Muscle of leg (tissue), 11 donors: Measurements from ENCODE around the gene ALK. TPM values are rescaled to one million over a fixed set of nuclear protein-coding genes. Genes with fewer than 3 reads are reported as not detected.

Source experiments
- DNase-seq: peaks from one replicate; pipeline ENCODE4 v3.0.0; 2013
- H3K27ac ChIP-seq: one replicate; pipeline ENCODE4 v1.5.1; 2013; ENCODE audit warnings: mild to moderate bottlenecking, low read length, control low read depth
- H3K27me3 ChIP-seq: one replicate; pipeline ENCODE4 v1.6.1; 2013; ENCODE audit warnings: low read length; ENCODE audit not compliant: control insufficient read depth, insufficient read depth
- H3K36me3 ChIP-seq: one replicate; pipeline ENCODE4 v1.6.1; 2013; ENCODE audit warnings: low read length; ENCODE audit not compliant: control insufficient read depth, insufficient read depth
- H3K4me1 ChIP-seq: one replicate; pipeline ENCODE4 v1.6.1; 2013; ENCODE audit warnings: low read length; ENCODE audit not compliant: control insufficient read depth, insufficient read depth
- H3K4me3 ChIP-seq: one replicate; pipeline ENCODE4 v1.5.1; 2013; ENCODE audit warnings: low read length, control low read depth
- H3K9me3 ChIP-seq: replicated peaks from 2 replicates; pipeline ENCODE4 v1.6.1; 2013; ENCODE audit warnings: low read depth, low read length; ENCODE audit not compliant: control insufficient read depth
- WGBS: methylation state at CpG from one replicate; pipeline ENCODE4 v1.1.5; 2013; ENCODE audit warnings: missing lambda C conversion rate; ENCODE audit not compliant: insufficient coverage; 5-methylcytosine and 5-hydroxymethylcytosine counted together
- polyA plus RNA-seq, 8 donors: library from polyadenylated mRNA; unstranded; fragments of 120-200 nt; gene quantifications; one replicate each; pipeline versions ENCODE4 v1.2.1 to v1.2.3, GENCODE V29; 2013; ENCODE audit warnings: inconsistent platforms in 1 of 8, low replicate concordance in 1 of 8; ENCODE audit not compliant: insufficient read length in 8 of 8, insufficient read depth in 1 of 8
- total RNA-seq: library from RNA; stranded (reverse); fragments of 120-200 nt; gene quantifications from one replicate; pipeline ENCODE4 v1.2.4, GENCODE V29; 2013

The ALK gene
- total and polyA plus RNA-seq, 9 donors: 0.04 to 0.29 (median 0.09) TPM

DNA sequence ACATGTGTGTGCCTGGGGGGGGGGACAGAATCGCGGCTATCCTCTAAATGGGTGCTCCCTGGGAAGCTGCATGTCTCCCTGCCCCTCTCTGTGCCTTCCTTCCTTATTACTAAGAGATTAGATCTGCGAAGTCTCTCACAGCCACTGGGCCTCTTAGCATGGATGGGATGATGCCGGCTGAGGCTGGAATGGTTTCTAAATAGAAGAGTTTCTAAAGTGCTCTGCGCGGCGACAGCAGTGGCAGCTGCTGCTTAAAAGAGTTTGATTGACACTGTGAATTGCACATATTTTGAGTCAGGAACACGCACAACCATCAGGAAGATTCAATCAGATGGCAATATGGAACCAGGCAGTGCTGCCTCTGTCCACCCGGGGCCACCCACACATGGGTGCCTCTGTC, 642.4 kb downstream of the ALK start:
- H3K9me3 ChIP-seq: no peaks in the 10 kb centered on the region
- peaks cover 4% of the 10 kb centered on the region for H3K4me1 ChIP-seq
- peaks cover 43% of the 10 kb centered on the region for H3K27me3 ChIP-seq
- 89% methylated on average over 5 of the region's 9 CpGs for WGBS
- no peak for DNase-seq
- no peaks in the 10 kb centered on the region for H3K36me3 ChIP-seq
- H3K4me3 ChIP-seq: no peak overlapping the region
- H3K27ac ChIP-seq: no peak overlapping the region

DNA sequence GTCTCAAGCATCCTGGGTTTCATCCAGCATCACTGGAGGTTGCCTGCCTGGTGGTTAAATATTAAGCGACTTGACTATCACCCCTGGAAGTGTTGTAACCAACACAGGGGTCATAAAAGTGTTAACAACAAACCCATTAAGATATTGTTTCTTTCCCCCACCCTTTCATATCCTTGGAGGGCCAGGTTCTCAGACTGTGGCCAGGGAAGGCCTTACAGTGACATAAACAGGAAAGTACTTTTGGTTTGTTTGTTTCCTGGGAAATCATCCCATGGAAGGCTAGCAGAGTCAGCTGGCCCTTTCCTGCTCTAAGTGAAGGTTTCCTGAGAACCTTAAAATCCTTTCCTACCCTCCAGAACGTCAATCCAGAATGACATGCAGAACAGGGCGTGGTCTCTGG, 645.2 kb downstream of the ALK start:
- no peak overlapping the region for H3K27ac ChIP-seq
- no peak for DNase-seq
- H3K4me1 ChIP-seq: no peaks in the 10 kb centered on the region
- no peaks in the 10 kb centered on the region for H3K36me3 ChIP-seq
- peaks cover 41% of the 10 kb centered on the region for H3K27me3 ChIP-seq
- no peaks in the 10 kb centered on the region for H3K9me3 ChIP-seq
- no CpG with 5 or more reads among the region's 3 CpGs for WGBS
- H3K4me3 ChIP-seq: no peak overlapping the region

DNA sequence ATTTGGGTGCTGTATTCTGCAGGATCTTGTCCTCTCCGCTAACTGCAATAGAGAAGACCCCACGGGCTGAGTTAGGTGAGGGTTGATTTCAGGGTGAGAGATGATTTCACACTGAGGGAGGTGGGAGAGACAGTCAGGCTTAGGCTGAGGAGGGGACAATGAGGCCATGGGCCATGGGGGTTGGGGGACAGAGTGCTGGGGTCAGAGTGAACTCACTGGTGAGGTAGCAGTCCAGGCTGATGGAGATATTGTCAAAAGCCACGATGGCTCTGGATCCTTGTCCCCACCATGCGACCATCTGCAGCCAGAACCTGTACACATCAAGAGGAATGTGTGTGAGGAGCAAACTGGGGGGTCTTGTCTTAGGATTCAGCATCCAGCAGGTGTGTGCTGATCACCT, 646.2 kb downstream of the ALK start:
- WGBS: 92% methylated on average over 2 of the region's 4 CpGs
- H3K4me3 ChIP-seq: no peak overlapping the region
- peaks cover 37% of the 10 kb centered on the region for H3K27me3 ChIP-seq
- no peak overlapping the region for H3K27ac ChIP-seq
- H3K4me1 ChIP-seq: no peaks in the 10 kb centered on the region
- H3K36me3 ChIP-seq: no peaks in the 10 kb centered on the region
- no peaks in the 10 kb centered on the region for H3K9me3 ChIP-seq
- no peak for DNase-seq

DNA sequence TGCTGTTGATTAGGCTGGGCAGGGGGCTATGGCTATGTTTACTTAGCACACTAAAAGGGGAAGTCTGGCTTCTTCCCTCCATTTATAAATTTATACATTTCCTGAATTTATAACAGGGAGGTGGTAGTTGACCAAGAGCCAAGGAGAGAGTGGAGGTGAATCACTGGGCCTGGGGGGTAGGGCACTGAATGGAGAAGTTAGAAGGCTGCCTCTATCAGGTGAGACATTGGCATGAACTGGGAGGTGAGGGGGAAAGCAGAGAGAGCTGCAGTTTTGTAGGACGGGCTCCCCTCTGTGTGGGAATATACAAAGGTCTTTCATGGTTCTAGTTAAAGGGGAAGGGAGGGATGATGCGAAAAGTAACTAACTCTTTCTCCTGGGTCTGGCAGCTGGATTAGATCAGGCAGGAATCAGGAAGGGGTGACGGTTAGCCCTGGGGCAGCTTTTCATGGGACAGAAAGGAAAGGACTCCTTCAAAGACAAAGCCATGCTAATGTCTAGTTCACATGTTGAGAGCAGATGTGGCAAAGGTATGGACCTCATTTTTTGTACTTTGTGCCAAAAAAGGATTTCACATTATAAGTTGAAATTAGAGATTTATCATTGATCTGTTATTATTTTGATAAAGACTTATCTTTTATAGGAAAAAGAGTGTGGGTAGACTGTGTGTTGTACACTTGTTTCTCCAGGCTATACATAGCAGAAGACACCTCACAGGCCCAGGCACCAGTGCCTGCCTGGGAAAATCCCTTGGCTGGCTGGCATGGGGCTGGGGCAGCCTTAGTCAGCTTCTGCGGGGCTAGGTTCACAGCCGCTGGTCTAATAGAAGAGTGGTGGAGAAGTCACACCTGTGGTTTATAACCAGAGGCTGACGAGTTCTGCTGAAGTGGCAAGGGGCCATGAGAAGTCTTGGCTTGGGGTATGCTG, 647.4 kb downstream of the ALK start:
- Histone ChIP-seq H3K27me3 (peaks cover 31% of the 10 kb centered on the region), H3K4me1 (no peaks in the 10 kb centered on the region), H3K27ac (no peak overlapping the region), H3K4me3 (no peak overlapping the region), H3K36me3 (no peaks in the 10 kb centered on the region), H3K9me3 (no peaks in the 10 kb centered on the region)
- WGBS: 66% methylated on average over 5 of the region's 6 CpGs
- DNase-seq: no peak

DNA sequence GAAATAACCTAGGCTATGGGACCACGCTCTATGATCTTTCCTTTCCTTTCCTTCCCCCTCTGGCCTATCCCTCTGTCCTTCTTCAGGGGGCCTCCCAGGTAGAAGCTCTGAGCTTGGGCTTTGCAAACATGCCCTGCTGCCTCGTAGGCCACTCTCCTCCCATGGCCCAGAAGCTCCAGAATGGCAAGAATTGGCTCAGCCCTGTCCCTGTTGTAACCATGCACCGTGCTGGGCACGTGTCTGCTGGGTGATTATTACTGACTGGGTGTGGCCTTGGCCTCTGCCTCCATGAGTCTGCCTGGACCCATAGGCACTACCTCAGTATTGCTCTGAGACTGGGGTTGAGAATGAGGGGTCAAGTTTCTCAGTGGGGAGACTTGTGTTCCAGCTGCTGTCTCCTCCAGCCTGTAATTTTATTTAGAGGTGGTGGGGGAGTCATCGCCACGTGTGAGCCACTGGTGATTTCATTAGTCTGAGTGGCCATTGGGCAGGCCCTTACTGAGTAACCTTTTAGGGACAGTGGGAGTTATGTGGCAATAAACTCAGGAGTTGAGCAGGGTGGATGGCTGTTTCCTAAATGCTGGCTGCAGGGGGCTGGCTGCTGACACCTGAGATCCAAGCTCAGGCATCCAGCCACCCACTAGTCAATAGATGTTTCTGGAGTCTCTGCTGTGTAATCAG, 648.2 kb downstream of the ALK start:
- no peaks in the 10 kb centered on the region for H3K9me3 ChIP-seq
- H3K36me3 ChIP-seq: no peaks in the 10 kb centered on the region
- H3K27me3 ChIP-seq: peaks cover 27% of the 10 kb centered on the region
- H3K4me1 ChIP-seq: no peaks in the 10 kb centered on the region
- no peak for DNase-seq
- no peak overlapping the region for H3K27ac ChIP-seq
- no peak overlapping the region for H3K4me3 ChIP-seq
- 76% methylated on average over 6 of the region's 6 CpGs for WGBS

DNA sequence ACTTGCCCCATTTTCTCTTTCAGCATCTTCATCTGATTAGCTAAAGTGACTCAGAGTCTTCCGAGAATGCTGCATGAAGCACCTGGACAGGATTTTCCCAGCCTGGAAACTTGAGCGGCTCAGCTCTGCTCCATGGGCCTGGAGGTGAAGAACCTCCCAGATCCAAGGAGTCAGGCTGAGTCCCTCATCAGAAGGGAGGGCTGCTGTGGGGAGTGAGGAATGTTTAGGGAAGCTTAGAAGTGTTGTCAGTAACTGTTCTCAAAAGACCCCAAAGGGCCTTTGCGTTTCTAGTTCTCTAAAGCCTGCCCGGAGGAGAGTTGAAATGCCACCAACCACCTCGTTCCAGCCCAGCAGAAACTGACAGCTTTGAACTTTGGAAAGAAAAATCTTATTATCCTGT, 649.1 kb downstream of the ALK start:
- Histone ChIP-seq H3K27ac (no peak overlapping the region), H3K36me3 (no peaks in the 10 kb centered on the region), H3K4me3 (no peak overlapping the region), H3K27me3 (peaks cover 23% of the 10 kb centered on the region), H3K9me3 (no peaks in the 10 kb centered on the region), H3K4me1 (no peaks in the 10 kb centered on the region)
- DNase-seq: no peak
- 60% methylated on average over 2 of the region's 5 CpGs for WGBS

DNA sequence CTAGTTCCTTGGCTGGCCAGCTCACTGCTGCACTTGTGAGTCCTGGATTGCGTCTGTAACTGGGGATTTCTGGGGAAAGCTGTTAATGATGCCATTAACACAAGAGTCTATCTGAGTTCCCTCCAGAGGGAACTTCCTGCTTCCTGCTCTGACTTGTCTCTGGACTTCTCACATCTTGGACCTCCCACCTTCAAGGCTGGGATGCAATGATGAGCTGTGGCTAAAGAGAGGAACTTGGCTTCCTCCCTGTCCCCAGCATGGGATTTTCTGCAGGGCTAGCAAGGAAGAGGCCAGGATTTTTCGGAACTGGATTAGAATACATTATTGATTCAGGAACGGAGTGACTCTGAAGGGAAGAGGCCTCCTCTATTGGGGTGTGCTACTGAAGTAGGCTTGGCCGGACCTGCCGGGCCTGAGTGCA, 650.7 kb downstream of the ALK start:
- H3K4me1 ChIP-seq: no peaks in the 10 kb centered on the region
- H3K27ac ChIP-seq: no peak overlapping the region
- no peaks in the 10 kb centered on the region for H3K9me3 ChIP-seq
- DNase-seq: peak; percentile 79
- H3K4me3 ChIP-seq: no peak overlapping the region
- no peaks in the 10 kb centered on the region for H3K36me3 ChIP-seq
- 17% methylated on average over 4 of the region's 5 CpGs for whole genome bisulfite sequencing
- peaks cover 16% of the 10 kb centered on the region for H3K27me3 ChIP-seq

DNA sequence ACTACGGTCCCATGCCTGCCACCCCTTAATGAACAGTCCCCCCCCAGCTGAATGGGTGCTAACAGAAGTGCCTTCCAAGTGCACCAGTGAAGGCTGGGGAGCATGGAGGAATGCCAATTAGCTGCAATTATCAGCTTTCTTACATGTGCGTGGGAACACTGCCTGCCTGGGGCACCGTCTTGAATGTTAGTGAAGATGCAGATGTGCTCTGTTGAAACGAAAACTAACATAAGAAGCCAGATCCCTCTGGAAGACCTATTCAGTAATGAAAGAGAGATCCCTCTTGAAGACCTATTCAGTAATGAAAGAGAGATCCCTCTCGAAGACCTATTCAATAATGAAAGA, 651.6 kb downstream of the ALK start:
- no peaks in the 10 kb centered on the region for H3K4me1 ChIP-seq
- no peak for DNase-seq
- H3K36me3 ChIP-seq: no peaks in the 10 kb centered on the region
- H3K27ac ChIP-seq: no peak overlapping the region
- H3K27me3 ChIP-seq: peaks cover 13% of the 10 kb centered on the region
- WGBS: 50% methylated on average over 2 of the region's 5 CpGs
- H3K9me3 ChIP-seq: no peaks in the 10 kb centered on the region
- no peak overlapping the region for H3K4me3 ChIP-seq

DNA sequence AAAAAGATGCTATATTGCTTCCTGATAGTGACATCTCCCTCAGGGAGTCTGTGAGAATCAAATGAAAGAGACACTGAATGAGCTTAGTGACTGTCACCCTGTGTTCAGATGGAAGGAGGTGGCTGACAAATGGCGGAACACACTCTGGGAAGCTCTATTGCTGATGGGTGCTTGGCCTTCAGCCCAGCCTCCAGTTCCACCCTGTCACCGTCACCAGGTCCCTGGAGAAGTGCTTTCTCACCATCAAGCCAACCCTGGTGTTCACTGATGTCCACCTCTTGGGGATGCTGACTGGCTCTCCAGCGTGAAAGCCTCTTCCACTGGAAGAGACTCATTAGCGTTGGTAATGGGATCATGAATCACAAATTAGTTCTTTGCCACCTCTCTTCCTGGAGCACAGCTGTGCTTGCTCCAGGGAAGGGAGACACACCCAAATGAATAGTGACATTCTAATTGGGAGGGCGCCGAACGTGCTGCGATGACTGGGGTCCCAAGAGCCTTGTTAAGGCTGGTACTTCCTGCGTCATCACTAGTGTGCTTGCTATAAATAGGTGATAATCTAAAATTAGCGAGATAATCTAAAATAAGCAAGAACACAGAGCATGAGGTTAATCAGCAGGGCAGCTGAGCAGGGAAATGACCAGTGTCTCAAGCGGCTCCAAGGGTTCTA, 652.2 kb downstream of the ALK start:
- H3K4me1 ChIP-seq: no peaks in the 10 kb centered on the region
- 78% methylated on average over 9 of the region's 11 CpGs for WGBS
- H3K27me3 ChIP-seq: peaks cover 9% of the 10 kb centered on the region
- no peak overlapping the region for H3K4me3 ChIP-seq
- H3K9me3 ChIP-seq: no peaks in the 10 kb centered on the region
- no peak overlapping the region for H3K27ac ChIP-seq
- H3K36me3 ChIP-seq: no peaks in the 10 kb centered on the region
- peak; percentile 6 for DNase-seq

DNA sequence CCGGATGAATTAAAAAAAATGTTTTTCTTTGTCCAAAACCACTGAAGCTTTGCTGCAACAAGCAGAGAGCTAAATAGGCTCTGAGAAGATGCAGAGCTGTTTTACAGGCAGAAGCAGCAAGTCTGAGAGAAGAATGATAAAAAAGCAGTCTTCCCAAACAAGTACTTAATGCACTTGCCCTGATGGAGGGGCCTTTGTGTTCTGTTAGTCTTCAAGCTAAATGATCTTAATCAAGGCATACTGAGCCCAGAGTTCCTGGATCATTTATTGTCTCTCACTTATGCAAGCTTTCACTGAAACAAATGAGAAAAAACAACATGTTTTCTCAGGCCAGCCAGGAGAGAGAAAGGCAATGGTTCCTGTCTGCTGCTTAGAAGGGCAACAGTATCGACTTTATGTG, 653.7 kb downstream of the ALK start:
- no peak overlapping the region for H3K27ac ChIP-seq
- no peaks in the 10 kb centered on the region for H3K4me1 ChIP-seq
- no CpG with 5 or more reads among the region's 2 CpGs for WGBS
- no peaks in the 10 kb centered on the region for H3K36me3 ChIP-seq
- no peak for DNase-seq
- H3K4me3 ChIP-seq: no peak overlapping the region
- H3K27me3 ChIP-seq: peaks cover 2% of the 10 kb centered on the region
- no peaks in the 10 kb centered on the region for H3K9me3 ChIP-seq
